ENCODE data around the gene MUC22.
"Not testable (repeated sequence)": the region's sequence is repeated elsewhere in the genome, so short reads cannot be mapped to it uniquely, and the experiment has no call there.

MUC22 gene

GRCh38 chr6:31020057-31020456 is 9.8 kb downstream of the MUC22 start:
- H3K36me3 ChIP-seq (ENCODE audit: insufficient read depth, low read length): no peaks in the 10 kb centered on the region
- TF ChIP-seq POLR2AphosphoS5 (IDR thresholded peaks at IDR 0.05; ENCODE audit: borderline replicate concordance, low read depth, low read length): no peak
- TF ChIP-seq EZH2 (IDR thresholded peaks at IDR 0.05): no peak
- no peak for TF ChIP-seq FOXP2 (optimal IDR thresholded peaks at IDR 0.05; ENCODE audit: control extremely low read depth, extremely low read length, insufficient read depth)
- H3K9ac ChIP-seq (ENCODE audit: insufficient read length): no peak overlapping the region
- no peaks in the 10 kb centered on the region for H3K9me3 ChIP-seq (ENCODE audit: low read depth, low read length)
- no peak overlapping the region for H3K27ac ChIP-seq
- peak overlapping the region; percentile 33 for H3K4me3 ChIP-seq
- DNase-seq (ENCODE audit: low read depth, low spot score): no peak

GRCh38 chr6:31020631-31021255 is 10.5 kb downstream of the MUC22 start:
- not testable (repeated sequence) for H3K4me3 ChIP-seq; H3K36me3 ChIP-seq (ENCODE audit: insufficient read depth, low read length); DNase-seq (ENCODE audit: low read depth, low spot score); H3K9me3 ChIP-seq (ENCODE audit: low read depth, low read length); H3K9ac ChIP-seq (ENCODE audit: insufficient read length); H3K27ac ChIP-seq

GRCh38 chr6:31021705-31022531 is 11.6 kb downstream of the MUC22 start:
- H3K27ac ChIP-seq; H3K9me3 ChIP-seq (ENCODE audit: low read depth, low read length); H3K36me3 ChIP-seq (ENCODE audit: insufficient read depth, low read length); H3K9ac ChIP-seq (ENCODE audit: insufficient read length); DNase-seq (ENCODE audit: low read depth, low spot score); H3K4me3 ChIP-seq: not testable (repeated sequence)

- Histone ChIP-seq H3K9me3 (ENCODE audit: low read depth, low read length) (no peaks in the 10 kb centered on the region), H3K27ac (no peak overlapping the region), H3K4me3 (no peak overlapping the region), H3K9ac (ENCODE audit: insufficient read length) (no peak overlapping the region), H3K36me3 (ENCODE audit: insufficient read depth, low read length) (no peaks in the 10 kb centered on the region)
- DNase-seq (ENCODE audit: low read depth, low spot score): no peak
- TF ChIP-seq POLR2AphosphoS5 (IDR thresholded peaks at IDR 0.05; ENCODE audit: borderline replicate concordance, low read depth, low read length) (no peak), EZH2 (IDR thresholded peaks at IDR 0.05) (no peak), FOXP2 (optimal IDR thresholded peaks at IDR 0.05; ENCODE audit: control extremely low read depth, extremely low read length, insufficient read depth) (no peak)
Measured at GRCh38 chr6:31025595-31025994, 15.3 kb downstream of the MUC22 start.

- no peaks in the 10 kb centered on the region for H3K9me3 ChIP-seq (ENCODE audit: low read depth, low read length)
- no peak for TF ChIP-seq FOXP2 (optimal IDR thresholded peaks at IDR 0.05; ENCODE audit: control extremely low read depth, extremely low read length, insufficient read depth)
- no peaks in the 10 kb centered on the region for H3K36me3 ChIP-seq (ENCODE audit: insufficient read depth, low read length)
- no peak for DNase-seq (ENCODE audit: low read depth, low spot score)
- H3K9ac ChIP-seq (ENCODE audit: insufficient read length): no peak overlapping the region
- H3K4me3 ChIP-seq: no peak overlapping the region
- H3K27ac ChIP-seq: no peak overlapping the region
Measured at GRCh38 chr6:31031095-31031494, 20.8 kb downstream of the MUC22 start.

GRCh38 chr6:31033075-31033474 is 22.8 kb downstream of the MUC22 start:
- DNase-seq (ENCODE audit: low read depth, low spot score): no peak
- Histone ChIP-seq H3K9me3 (ENCODE audit: low read depth, low read length) (no peaks in the 10 kb centered on the region), H3K4me3 (no peak overlapping the region), H3K36me3 (ENCODE audit: insufficient read depth, low read length) (no peaks in the 10 kb centered on the region), H3K9ac (ENCODE audit: insufficient read length) (no peak overlapping the region), H3K27ac (no peak overlapping the region)
- TF ChIP-seq EZH2 (IDR thresholded peaks at IDR 0.05) (no peak), POLR2AphosphoS5 (IDR thresholded peaks at IDR 0.05; ENCODE audit: borderline replicate concordance, low read depth, low read length) (no peak), FOXP2 (optimal IDR thresholded peaks at IDR 0.05; ENCODE audit: control extremely low read depth, extremely low read length, insufficient read depth) (no peak)

GRCh38 chr6:31035862-31036497 is 25.7 kb downstream of the MUC22 start:
- no peaks in the 10 kb centered on the region for H3K36me3 ChIP-seq (ENCODE audit: insufficient read depth, low read length)
- H3K4me3 ChIP-seq: no peak overlapping the region
- no peak overlapping the region for H3K9ac ChIP-seq (ENCODE audit: insufficient read length)
- H3K27ac ChIP-seq: no peak overlapping the region
- DNase-seq (ENCODE audit: low read depth, low spot score): no peak
- no peak for TF ChIP-seq POLR2AphosphoS5 (IDR thresholded peaks at IDR 0.05; ENCODE audit: borderline replicate concordance, low read depth, low read length)
- no peak for TF ChIP-seq FOXP2 (optimal IDR thresholded peaks at IDR 0.05; ENCODE audit: control extremely low read depth, extremely low read length, insufficient read depth)
- no peak for TF ChIP-seq EZH2 (IDR thresholded peaks at IDR 0.05)
- no peaks in the 10 kb centered on the region for H3K9me3 ChIP-seq (ENCODE audit: low read depth, low read length)

GRCh38 chr6:31037169-31037568 is 26.9 kb downstream of the MUC22 start:
- Histone ChIP-seq H3K9ac (ENCODE audit: insufficient read length) (no peak overlapping the region), H3K36me3 (ENCODE audit: insufficient read depth, low read length) (no peaks in the 10 kb centered on the region), H3K27ac (no peak overlapping the region), H3K4me3 (no peak overlapping the region), H3K9me3 (ENCODE audit: low read depth, low read length) (no peaks in the 10 kb centered on the region)
- TF ChIP-seq EZH2 (IDR thresholded peaks at IDR 0.05): no peak
- no peak for DNase-seq (ENCODE audit: low read depth, low spot score)

- no peak overlapping the region for H3K4me3 ChIP-seq
- TF ChIP-seq FOXP2 (optimal IDR thresholded peaks at IDR 0.05; ENCODE audit: control extremely low read depth, extremely low read length, insufficient read depth) (no peak), POLR2AphosphoS5 (IDR thresholded peaks at IDR 0.05; ENCODE audit: borderline replicate concordance, low read depth, low read length) (no peak), EZH2 (IDR thresholded peaks at IDR 0.05) (no peak)
- H3K9ac ChIP-seq (ENCODE audit: insufficient read length): no peak overlapping the region
- no peak for DNase-seq (ENCODE audit: low read depth, low spot score)
- H3K27ac ChIP-seq: no peak overlapping the region
- no peaks in the 10 kb centered on the region for H3K9me3 ChIP-seq (ENCODE audit: low read depth, low read length)
- no peaks in the 10 kb centered on the region for H3K36me3 ChIP-seq (ENCODE audit: insufficient read depth, low read length)
Measured at GRCh38 chr6:31037682-31038081, 27.4 kb downstream of the MUC22 start.

All from SK-N-MC (cell line).